HEK293T (cell line): ENCODE measurements around the gene MYO7A.

ENCODE experiments used
- BHLHE40 ChIP-seq: fragments of 450-650 bp; IDR thresholded peaks from 2 replicates; pipeline ENCODE4 v1.6.1; 2016; ENCODE audit warnings: mild to moderate bottlenecking, moderate library complexity, borderline replicate concordance
- CTBP1 ChIP-seq: fragments of 450-650 bp; IDR thresholded peaks from 2 replicates; pipeline ENCODE4 v1.6.1; 2016; ENCODE audit warnings: borderline replicate concordance
- ELF4 ChIP-seq: fragments of 450-650 bp; IDR thresholded peaks from 2 replicates; pipeline ENCODE4 v1.6.1; 2017; ENCODE audit warnings: antibody characterized with exemption
- FOXA1 ChIP-seq: fragments of 450-650 bp; IDR thresholded peaks from 2 replicates; pipeline ENCODE4 v1.6.1; 2016; ENCODE audit warnings: mild to moderate bottlenecking
- FOXK2 ChIP-seq: fragments of 450-650 bp; IDR thresholded peaks from 2 replicates; pipeline ENCODE4 v1.6.1; 2016; ENCODE audit warnings: mild to moderate bottlenecking
- FOXM1 ChIP-seq: fragments of 450-650 bp; IDR thresholded peaks from 2 replicates; pipeline ENCODE4 v1.6.1; 2017; ENCODE audit warnings: mild to moderate bottlenecking, borderline replicate concordance
- L3MBTL2 ChIP-seq: fragments of 450-650 bp; conservative IDR thresholded peaks from 2 replicates; pipeline ENCODE4 v1.6.1; 2016; ENCODE audit warnings: mild to moderate bottlenecking
- LEF1 ChIP-seq: fragments of 450-650 bp; IDR thresholded peaks from 2 replicates; pipeline ENCODE4 v1.6.1; 2017; ENCODE audit warnings: mild to moderate bottlenecking, borderline replicate concordance
- NFRKB ChIP-seq: fragments of 450-650 bp; IDR thresholded peaks from 2 replicates; pipeline ENCODE4 v1.6.1; 2016; ENCODE audit warnings: mild to moderate bottlenecking, moderate library complexity
- SP1 ChIP-seq: fragments of 450-650 bp; IDR thresholded peaks from 2 replicates; pipeline ENCODE4 v1.6.1; 2017
- SUZ12 ChIP-seq: fragments of 450-650 bp; IDR thresholded peaks from 2 replicates; pipeline ENCODE4 v1.6.1; 2016; ENCODE audit warnings: mild to moderate bottlenecking
- TARDBP ChIP-seq: fragments of 450-650 bp; IDR thresholded peaks from 2 replicates; pipeline ENCODE4 v1.6.1; 2016
- TF ChIP-seq, protein P1 (sequence below): fragments of 450-650 bp; IDR thresholded peaks from 2 replicates; pipeline ENCODE4 v1.6.1; 2016

DNA sequence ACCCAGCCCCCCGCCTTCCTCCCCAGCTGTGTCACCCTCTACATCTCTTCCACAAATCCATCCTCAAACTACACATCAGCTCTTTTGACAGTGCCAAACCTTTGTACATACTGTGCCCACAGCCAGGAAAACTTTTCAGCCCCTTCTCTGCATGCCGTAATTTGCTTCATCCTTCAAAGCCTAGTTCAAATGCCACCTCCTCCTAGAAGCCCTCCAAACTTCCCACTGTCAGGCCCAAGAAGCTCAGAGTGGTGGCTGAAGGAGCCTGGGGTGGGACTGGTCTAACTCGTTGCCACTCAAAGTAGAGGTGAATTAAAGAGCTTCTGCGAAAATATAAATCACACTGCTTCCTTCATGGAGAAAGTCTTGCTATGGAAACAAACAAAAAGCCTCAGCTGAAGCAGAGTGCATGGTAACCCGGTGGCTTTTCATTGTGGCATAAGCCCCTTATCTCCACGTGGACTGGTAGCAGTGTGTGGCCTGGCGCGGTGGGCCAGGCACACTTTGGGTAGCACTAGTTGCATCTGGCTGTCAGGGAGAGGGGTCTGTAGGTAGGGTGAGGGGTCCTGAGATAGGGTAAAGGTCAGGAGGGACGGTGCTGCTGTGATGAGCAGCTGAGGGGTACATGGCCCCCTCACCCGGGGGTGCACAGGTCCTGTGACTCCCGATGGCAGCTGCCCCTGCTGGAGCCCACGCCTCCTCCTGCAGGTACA, 76.9 kb downstream of the MYO7A start:
- TF ChIP-seq LEF1 (no peak), FOXK2 (no peak), FOXM1 (no peak), SP1 (no peak), TARDBP (no peak), BHLHE40 (no peak), ELF4 (no peak), NFRKB (no peak), CTBP1 (no peak), FOXA1 (no peak), SUZ12 (no peak), L3MBTL2 (no peak)
- TF ChIP-seq, protein P1, sequence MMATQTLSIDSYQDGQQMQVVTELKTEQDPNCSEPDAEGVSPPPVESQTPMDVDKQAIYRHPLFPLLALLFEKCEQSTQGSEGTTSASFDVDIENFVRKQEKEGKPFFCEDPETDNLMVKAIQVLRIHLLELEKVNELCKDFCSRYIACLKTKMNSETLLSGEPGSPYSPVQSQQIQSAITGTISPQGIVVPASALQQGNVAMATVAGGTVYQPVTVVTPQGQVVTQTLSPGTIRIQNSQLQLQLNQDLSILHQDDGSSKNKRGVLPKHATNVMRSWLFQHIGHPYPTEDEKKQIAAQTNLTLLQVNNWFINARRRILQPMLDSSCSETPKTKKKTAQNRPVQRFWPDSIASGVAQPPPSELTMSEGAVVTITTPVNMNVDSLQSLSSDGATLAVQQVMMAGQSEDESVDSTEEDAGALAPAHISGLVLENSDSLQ: no peak
